SK-N-SH (cell line): ENCODE measurements around the gene RPL7A.

Experiments used
- CHD2 ChIP-seq: fragments of 150-350 bp; IDR thresholded peaks from 2 replicates; pipeline ENCODE4 v1.6.1; 2018; ENCODE audit warnings: low read length; ENCODE audit not compliant: partially characterized antibody
- CTCF ChIP-seq: fragments of 200-600 bp; sonication (generic); IDR thresholded peaks from 2 replicates; pipeline ENCODE4 v1.6.1; 2017; ENCODE audit warnings: antibody characterized with exemption, mild to moderate bottlenecking, moderate library complexity
- EP300 ChIP-seq, 2 experiments: IDR thresholded peaks; 2 replicates each; pipeline versions ENCODE4 v1.4.0 to v1.6.1; 2012; ENCODE audit warnings: borderline replicate concordance in 1 of 2, low read depth in 1 of 2, low read length in 1 of 2
- EZH2phosphoT487 ChIP-seq: fragments of 200-600 bp; sonication (generic); IDR thresholded peaks from 2 replicates; pipeline ENCODE4 v1.6.1; 2017; ENCODE audit warnings: low read depth, mixed run types, mild to moderate bottlenecking, antibody characterized with exemption, moderate library complexity, borderline replicate concordance
- FOXM1 ChIP-seq: IDR thresholded peaks from 2 replicates; pipeline ENCODE4 v1.4.0; 2012; ENCODE audit warnings: low read depth, mild to moderate bottlenecking
- GABPA ChIP-seq: IDR thresholded peaks from 2 replicates; pipeline ENCODE4 v1.4.0; 2012; ENCODE audit warnings: low read depth, mild to moderate bottlenecking
- PBX3 ChIP-seq: IDR thresholded peaks from 2 replicates; pipeline ENCODE4; 2012
- POLR2AphosphoS5 ChIP-seq: IDR thresholded peaks from 2 replicates; pipeline ENCODE4 v1.6.1; 2012; ENCODE audit warnings: low read depth, low read length
- RAD21 ChIP-seq: IDR thresholded peaks from 2 replicates; pipeline ENCODE4 v1.6.1; 2012; ENCODE audit warnings: mild to moderate bottlenecking, low read length
- REST ChIP-seq: IDR thresholded peaks from 2 replicates; pipeline ENCODE4 v1.6.1; 2012; ENCODE audit warnings: mild to moderate bottlenecking, low read depth, low read length, moderate library complexity
- TCF12 ChIP-seq: IDR thresholded peaks from 2 replicates; pipeline ENCODE4 v1.4.0; 2012
- USF2 ChIP-seq: fragments of 150-350 bp; IDR thresholded peaks from 2 replicates; pipeline ENCODE4 v1.6.1; 2017; ENCODE audit warnings: antibody characterized with exemption, low read length, low read depth, borderline replicate concordance

GRCh38 chr9:133380734-133381133 lies 32.7 kb downstream of the RPL7A start:
- TF ChIP-seq PBX3 (no peak), EP300 (IDR thresholded peaks at IDR 0.05; ENCODE audit: borderline replicate concordance in 1 of 2, low read depth in 1 of 2, low read length in 1 of 2) (no peak), CTCF (no peak), FOXM1 (no peak), EZH2phosphoT487 (no peak), GABPA (no peak), TCF12 (no peak), RAD21 (no peak), CHD2 (no peak), REST (no peak), USF2 (no peak), POLR2AphosphoS5 (no peak)
